GM19351 (cell line): ENCODE measurements around the gene GCNA.
A peak's percentile ranks its signal among the peaks of the same experiment; 100 is the strongest.

Source experiments
- ATAC-seq: cut with Tn5 transposase; IDR thresholded peaks from one replicate; pipeline ENCODE4 v1.9.1; 2021; ENCODE audit warnings: mild to moderate bottlenecking, moderate library complexity; ENCODE audit not compliant: unreplicated experiment

GCNA gene

GRCh38 chrX:71612256-71612655 is 34.0 kb downstream of the GCNA start:
- no peak for ATAC-seq

GRCh38 chrX:71615056-71615455 is 36.8 kb downstream of the GCNA start:
- no peak for ATAC-seq

- ATAC-seq: no peak
Observed at GRCh38 chrX:71615954-71616353, 37.7 kb downstream of the GCNA start.

GRCh38 chrX:71616672-71617529 is 38.7 kb downstream of the GCNA start:
- no peak for ATAC-seq

- ATAC-seq: no peak
Observed at GRCh38 chrX:71617742-71618141, 39.5 kb downstream of the GCNA start.

- ATAC-seq: peak; percentile 56
Observed at GRCh38 chrX:71618303-71618721, 40.1 kb downstream of the GCNA start, which contains the start of gene CXCR3. TSS of gene CXCR3 (minus strand) at chrX:71618511. CDS start at chrX:71618449, 62 bp downstream.

GRCh38 chrX:71618787-71619186 is 40.5 kb downstream of the GCNA start:
- ATAC-seq: no peak

- ATAC-seq: peak; percentile 15
Observed at GRCh38 chrX:71619193-71619592, 41.0 kb downstream of the GCNA start.

GRCh38 chrX:71619986-71620385 is 41.7 kb downstream of the GCNA start:
- no peak for ATAC-seq

- no peak for ATAC-seq
Observed at GRCh38 chrX:71621603-71622002, 43.4 kb downstream of the GCNA start.

- peak; percentile 1 for ATAC-seq
Observed at GRCh38 chrX:71622032-71622575, 43.9 kb downstream of the GCNA start.

GRCh38 chrX:71622576-71623450 is 44.6 kb downstream of the GCNA start:
- peak; percentile 57 for ATAC-seq

GRCh38 chrX:71623714-71624113 is 45.5 kb downstream of the GCNA start:
- ATAC-seq: no peak

GRCh38 chrX:71625471-71625870 is 47.2 kb downstream of the GCNA start:
- no peak for ATAC-seq

- ATAC-seq: no peak
Observed at GRCh38 chrX:71626576-71626975, 48.3 kb downstream of the GCNA start.

GRCh38 chrX:71627588-71628404 is 49.6 kb downstream of the GCNA start:
- ATAC-seq: no peak

GRCh38 chrX:71629467-71629866 is 51.2 kb downstream of the GCNA start:
- peak; percentile 85 for ATAC-seq

- no peak for ATAC-seq
Observed at GRCh38 chrX:71632923-71633657, 54.9 kb downstream of the GCNA start.

- no peak for ATAC-seq
Observed at GRCh38 chrX:71634366-71634765, 56.1 kb downstream of the GCNA start.
